Stimulated activated CD8-positive, alpha-beta memory T cell treated with anti-CD3 and anti-CD28 coated beads, Interleukin-4, amount 100 ng/mL, for 48 hours (primary cell): Measurements from ENCODE around the gene CNGA1.

Experiments used
- DNase-seq: peaks from one replicate; pipeline ENCODE4 v3.0.0-alpha.2; 2020

The CNGA1 gene

DNA sequence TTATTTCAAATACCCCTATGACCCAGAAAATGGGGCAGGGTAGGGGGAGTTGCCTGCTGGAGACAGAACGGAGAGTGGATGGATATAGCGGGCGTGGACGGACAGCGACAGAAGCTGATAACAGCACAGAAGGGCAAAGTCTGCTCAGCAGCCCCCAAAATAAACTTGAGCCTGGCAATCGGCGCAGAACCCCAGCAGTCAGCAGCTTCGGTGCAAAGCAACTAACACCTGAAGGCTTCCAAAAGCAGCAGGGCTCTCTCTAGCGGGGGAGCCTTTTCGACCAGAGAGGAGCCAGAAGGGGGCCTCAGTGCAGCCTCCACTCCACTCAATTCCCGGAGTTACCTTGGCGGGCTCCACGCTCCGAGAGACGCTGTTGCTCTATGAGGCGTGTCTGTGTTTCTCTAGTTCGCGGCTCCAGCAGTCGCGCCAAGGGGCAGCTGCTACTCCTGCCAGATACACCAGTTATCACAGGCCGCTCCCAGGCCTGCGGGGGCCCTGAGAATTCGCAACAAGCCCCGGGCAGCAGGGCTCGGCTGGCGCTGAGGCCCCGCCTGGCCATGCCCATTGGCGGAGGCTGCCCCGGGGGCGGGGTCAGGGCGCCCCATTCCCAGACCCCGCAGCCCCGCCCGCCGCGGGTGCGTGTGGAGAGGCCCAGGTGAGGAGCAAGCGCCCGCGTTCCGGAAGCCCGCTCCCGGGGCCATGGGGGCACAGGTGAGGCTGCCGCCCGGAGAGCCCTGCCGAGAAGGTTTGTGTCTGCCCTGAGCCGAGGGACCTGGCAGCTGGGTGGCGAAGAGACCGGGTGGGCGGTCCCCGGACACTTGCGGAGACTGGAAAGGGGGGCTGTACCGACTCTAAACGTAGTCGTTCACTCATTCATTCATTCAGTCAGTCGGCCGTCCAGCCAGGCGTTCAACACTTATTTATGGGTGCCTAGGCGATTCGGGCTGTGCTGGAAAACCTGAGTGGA, at the start of gene CNGA1, which contains the start of gene NIPAL1:
TSS of gene CNGA1 (minus strand) at position 541 of the 967 bp plus-strand sequence. CDS start 63,992 bp downstream, outside the sequence.
TSS of gene NIPAL1 (plus strand) at position 632 of the 967 bp plus-strand sequence. CDS start at position 700, 68 bp downstream.
- DNase-seq, result peak; percentile 79

DNA sequence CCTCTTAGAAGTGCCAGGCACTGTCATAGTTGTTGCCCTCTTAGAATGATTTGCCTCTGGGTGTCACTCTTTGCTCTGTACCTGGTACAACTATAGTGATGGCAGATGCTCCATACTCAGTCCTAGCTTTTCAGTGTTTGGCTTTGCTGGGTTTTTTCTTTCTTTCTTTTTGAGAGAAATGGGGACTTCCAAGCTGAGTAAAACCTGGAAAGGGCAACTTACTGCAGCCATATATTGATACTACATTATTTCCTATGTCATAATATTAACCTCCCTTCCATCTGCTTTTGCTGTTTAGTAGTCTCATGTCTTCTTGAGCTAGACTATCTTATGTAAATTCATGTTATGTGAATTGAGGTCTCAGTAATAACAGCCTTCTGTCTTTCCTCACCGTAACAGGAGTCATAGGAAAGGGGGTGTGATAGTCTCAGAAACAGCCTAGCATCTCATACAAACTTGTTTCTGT, 49.1 kb upstream of the CNGA1 start:
- no peak for DNase-seq

DNA sequence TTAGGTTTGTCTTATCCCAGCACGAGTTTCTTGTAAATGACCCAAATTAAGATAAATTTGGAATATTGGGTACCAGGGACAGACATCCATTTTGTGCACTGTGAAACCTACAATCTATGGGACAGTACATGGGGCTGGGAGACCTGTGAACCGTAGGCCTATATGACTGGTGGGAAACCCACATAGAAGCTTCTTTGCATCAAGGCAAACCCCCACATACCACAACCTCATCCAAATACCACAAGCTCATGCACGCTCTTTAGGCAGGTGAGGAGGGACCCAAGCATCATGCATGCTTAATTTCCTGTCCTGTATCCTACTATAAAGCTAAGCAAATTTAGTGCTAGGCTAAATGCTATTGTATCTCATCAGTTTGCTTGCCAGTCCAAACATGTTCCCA, 47.9 kb upstream of the CNGA1 start:
- DNase-seq, result no peak

DNA sequence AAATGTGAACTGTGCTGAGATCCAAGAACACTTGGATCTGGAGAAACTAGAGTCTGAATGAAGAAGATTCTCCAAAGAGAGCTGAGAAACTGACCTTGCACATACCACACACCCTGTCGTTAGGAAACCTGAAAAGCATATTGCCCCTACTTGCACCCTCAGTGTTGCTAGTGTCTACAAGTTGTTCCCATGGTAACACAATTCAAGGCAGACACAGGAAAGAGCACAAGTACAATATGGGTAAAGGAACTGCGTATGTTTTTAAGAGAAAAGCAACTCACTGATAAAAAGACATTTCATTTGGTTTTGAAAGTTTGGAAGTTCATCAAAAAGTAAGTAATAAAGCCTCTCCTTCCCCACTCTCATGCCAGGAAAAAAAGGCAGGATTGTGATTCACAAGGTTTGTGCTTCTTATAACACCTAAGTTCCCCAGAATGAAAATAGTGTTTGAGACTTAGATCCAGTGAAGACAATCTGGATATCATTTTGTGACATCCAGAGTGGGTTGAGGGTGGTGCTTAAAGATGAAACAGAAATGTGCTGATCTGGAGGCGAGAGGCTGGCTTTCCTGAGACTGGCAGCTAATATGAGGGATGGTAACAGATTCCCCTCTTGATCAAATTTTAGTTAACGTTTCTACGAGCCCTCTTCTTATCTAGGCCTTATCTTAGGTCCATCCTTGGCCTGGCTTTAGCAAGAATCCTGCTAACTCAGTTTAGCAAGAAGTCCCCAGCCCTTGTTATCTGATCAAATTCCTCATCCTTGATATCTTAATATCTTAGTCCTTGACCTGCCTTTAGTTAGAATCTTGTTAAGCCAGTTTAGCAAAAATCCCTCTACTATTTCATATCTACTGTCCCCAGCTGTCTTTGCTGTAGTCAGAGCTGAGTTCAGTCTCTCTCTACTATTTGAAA, 42.4 kb upstream of the CNGA1 start:
- DNase-seq, result no peak

DNA sequence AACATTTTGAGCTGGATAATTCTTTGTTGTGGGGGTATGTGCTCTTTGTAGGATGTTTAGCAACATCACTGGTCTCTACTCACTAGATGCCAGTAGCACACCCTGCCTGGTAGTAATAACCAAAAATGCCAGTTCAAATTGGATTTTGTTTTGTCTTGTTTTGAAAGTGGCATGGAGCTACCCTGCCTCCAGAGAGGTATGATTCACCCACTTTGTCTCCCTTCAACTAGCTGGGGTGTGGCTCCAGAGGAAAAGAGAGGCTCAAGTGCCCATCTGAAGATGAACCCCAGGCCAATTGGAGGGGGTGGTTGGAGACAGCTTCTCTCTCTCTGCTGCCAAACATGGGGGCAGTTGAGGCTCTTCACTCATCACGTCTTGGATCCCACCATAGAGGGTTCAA, 34.6 kb upstream of the CNGA1 start:
- DNase-seq, result no peak

DNA sequence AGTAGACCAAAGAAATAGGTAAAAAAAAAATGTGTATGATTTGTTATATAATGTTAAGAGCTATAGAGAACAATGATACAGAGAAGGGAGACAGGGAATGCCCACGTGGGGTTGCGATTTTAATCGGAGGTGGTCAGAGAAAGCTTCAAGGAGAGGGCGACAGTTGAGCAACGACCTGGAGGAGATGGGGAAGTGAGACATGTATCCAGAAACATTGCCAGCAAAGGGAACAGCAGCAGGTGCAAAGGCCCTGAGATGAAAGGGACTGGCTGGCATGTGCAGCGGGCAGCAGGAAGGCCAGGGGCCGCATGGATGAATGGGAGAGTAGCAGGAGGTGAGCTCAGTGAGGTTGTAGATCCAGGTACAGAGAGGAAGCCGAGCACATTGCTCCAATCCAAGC, 33.0 kb upstream of the CNGA1 start:
- DNase-seq, result no peak

DNA sequence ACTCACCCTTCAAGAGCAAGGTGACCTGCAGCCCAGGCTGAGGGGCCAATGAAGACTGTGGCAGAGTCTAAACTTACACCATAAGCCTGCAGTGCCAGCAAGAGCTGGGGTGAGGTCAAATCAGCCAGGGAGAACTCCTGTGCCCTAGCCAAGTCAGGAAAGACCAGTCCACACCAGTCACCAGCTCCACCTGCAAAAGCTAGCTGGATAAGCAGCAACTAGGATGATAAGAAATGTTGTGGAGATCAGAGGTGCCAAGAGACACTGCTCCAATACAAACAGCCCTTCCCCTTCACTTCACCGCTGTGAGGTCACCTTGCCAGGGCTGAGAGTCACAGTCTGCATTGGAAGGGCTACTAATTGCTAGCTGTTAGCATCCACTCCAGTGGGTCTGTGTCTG, 31.4 kb upstream of the CNGA1 start:
- DNase-seq, result no peak

DNA sequence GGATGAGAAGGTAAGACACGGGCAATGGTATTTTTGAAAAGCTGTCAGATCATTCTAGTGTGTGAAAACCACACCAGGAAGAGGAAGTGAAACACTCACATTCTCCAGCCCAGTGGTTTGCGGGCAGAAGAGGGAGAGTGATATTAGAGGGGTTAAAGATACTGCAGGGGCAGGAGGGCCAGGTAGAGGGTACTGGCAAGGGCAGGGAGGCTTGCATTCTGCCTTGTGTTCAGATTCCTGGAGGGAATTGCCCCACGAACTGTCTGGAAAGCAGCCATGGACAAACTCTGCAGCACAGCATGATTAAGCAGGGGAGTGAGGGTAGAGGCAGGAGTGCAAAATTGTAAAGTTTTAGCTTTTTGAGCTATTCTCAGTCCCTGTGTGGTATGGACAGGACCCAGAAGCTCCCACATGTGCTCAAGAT, 31.0 kb upstream of the CNGA1 start:
- peak; percentile 89 for DNase-seq

DNA sequence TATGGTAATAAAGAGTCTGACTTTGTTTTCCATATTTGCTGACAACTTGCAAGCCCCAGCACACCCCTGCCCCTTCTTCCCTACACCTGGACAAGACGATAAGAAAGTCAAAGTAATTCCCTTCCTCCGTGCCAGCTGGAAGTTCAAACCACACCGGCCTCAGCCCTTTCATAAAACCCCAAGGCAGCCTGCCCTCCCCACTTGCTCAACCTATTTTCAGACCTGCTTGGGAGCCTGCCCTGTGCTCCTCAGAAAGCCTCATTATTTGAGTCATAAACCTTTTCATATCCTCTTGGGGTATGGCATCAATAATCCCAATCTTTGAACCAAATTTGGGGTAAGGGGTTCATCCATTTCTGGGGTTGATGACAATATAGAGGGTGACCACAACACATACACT, 29.6 kb upstream of the CNGA1 start:
- peak; percentile 37 for DNase-seq

DNA sequence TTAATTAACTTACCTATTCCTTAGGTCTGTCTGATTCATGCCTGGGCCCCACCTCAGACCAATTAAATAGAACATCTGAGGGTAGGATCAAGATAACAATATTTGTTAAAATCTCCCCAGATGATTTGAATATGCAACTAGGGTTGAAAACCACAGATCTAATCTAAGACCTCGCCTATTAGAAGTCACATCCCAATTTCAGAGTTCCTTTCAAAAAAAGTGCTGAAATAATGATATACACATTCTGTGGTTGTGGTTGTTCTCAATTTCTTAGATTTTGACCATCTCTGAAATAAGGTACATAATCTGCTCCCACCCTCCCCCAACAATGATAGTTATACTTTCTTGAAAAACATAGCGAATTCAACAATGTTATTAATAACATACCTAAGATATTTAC, 27.8 kb upstream of the CNGA1 start:
- DNase-seq, result no peak

DNA sequence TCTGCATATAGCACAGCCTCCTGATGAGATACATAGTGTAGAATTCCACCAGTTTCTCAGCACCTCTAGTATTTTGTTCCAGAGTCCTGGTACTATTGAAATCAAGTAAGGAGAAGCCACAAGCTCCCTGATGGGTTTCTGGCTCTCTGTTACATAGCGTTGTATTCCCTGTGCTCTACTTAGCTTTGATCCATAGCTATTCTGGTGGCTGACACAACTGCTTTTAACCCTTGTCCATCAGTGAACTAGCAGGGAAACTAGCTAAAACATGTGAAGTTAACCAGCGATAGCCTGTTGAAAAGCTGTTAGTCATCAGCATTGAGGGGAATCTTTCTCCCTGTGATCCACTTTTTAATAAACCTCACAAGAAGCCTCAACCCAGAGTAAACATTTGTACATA, 27.0 kb upstream of the CNGA1 start:
- no peak for DNase-seq

DNA sequence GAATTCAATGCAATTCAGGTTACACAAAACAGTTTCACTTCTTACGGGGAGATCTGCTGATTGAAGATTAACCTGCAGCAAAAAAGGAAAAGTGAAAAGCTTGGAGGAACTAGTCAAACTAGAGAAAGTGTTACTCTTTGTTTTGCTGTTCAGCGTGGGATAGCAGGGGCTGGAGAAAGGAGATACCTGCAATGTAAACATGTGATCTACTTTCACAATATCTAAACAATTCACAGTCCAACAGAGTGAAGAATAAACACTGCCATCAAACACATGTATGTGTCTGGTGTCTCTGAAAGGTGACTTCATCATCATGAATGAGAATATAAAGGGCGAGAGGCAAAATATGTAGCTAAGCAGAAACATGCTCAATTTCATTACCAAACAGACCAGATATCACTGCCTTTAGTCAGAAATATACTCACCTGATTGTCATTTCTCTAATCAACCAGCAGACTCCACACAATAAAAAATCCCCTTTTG, 26.5 kb upstream of the CNGA1 start:
- DNase-seq, result no peak

DNA sequence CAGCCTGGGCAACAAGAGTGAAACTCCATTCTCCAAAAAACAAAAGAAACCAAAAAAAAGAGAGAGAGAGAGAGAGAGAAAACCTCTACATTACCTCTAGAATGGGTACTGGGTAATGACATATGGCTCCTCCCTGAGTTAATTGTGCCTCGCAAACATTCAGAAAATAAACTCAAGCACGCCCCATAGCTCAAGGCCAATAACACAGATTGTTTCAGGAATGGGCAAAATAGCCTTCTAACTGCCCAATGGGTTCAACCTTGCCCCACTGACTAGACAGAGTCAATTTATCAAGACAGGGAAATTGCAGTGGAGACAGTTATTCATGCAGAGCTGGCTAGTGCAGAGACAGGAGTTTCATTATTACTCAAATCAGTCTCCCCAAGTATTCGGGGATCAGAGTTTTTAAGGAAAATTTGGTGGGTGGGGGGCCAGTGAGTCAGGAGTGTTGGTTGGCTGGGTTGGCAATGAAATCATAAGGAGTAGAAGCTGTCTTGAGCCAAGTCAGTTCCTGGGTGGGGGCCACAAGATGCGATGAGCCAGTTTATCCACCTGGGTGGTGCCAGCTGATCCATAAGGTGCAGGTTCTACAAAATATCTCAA, 25.2 kb upstream of the CNGA1 start:
- DNase-seq, result peak; percentile 50

DNA sequence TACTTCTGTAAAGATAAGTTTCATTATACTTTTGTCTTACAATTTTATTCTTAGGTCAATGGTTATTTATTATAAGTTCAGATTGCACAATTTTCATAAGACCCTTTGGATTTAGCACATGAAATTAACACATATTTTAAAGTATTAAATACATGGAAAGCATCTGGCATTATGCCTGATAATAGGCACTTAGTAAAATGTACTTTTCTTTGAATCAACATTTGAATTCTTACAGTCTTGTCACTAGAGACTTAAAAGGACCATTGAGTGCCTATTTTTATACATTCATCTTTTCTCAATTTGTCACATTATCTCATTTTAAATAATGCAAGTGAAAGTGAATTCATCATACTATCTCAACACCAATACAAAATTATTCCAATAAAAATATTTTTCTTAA, 23.1 kb upstream of the CNGA1 start:
- DNase-seq, result no peak

DNA sequence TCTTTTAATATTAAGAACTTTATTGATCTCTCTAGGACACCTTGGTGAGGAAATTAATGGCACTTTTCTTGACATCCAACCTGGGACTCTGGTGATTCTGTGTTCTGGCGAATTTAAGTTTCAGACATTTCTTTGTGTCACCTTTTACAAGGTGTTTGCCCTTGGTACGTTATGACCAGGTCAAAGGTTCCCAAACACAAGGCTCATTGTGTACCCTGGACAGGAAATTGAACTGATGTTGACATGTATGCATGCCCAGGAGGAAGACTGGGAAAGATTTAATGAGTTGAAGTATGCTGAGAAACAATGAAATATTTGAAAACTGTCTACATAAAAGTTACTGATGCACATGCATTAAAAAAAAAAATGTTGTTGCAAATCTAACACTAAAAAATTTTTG, 22.2 kb upstream of the CNGA1 start:
- no peak for DNase-seq

DNA sequence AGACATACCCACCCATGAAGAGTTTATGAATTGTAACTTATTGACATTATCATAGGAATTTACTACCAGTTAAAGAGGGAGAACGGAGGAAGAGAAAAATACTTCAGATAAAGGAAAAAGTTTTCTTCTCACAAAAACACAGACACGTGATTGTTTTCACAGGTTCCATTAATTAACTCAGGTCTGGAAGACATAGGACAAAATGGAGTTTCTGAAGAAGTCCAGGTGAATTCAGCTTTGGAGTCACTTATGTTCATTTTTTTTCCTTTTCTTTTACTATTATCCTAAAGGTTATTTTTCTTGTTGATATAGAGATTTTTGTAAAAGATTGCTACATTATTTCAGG, 20.6 kb upstream of the CNGA1 start:
- no peak for DNase-seq

DNA sequence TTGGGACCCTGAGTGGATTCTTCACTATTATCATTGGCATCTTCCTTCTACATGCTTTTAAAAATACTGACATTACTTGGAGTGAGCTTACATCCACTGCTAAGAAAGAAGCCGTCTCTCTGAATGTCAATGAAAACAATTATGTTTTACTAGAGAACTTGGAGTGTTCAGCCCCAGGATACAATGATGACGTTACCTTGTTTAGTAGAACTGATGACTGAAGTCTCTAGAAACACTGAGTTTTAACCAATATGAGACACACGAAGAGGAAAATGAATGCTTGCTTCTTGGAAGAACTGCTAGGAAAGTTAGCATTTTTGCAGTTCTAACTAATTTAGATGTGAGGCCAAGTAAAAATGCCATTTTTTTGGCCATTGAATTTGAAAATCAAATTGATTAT, 19.5 kb upstream of the CNGA1 start:
- no peak for DNase-seq

DNA sequence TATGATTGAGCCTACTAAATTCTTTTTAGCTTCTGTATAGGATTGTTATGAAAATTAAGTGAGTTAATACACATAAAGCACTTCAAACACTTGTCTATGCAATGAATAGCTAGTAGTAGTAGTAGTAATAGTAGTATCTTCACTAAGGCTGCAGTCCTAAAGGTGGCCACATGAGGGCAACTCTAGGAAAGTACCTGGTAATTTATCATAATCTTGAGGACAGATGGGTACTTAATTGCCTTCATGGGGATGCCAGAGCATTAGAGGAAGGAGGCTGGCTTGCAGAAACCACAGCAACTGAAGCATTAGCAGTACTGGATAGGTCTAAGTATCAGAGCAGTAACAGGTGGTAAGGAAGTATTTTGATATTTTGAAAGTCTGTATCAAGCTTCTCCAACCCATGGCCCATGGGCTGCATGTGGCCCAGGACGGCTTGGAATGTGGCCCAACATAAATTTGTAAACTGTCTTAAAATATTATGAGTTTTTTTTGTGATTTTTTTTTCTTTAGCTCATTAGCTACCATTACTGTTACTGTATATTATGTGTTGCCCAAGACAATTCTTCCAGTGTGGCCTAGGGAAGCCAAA, 17.4 kb upstream of the CNGA1 start:
- peak; percentile 76 for DNase-seq

DNA sequence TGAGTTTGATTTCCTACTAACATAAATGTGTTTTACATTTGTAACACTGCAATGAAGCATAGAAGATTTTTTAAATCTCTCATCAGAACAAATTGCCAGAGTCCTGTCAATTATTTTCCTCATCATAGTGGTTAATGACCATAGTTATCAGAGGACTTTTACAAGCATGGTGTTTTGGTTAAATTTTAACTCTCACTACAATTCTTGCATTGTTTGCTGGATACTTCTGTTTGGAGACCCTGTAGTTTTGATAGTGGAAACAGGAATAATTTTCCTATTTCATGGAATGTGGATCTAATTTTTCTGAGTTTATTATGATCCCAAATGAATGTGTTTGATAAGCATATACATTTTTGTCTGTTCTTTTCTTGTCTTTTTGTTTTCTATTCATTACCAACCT, 16.9 kb upstream of the CNGA1 start:
- no peak for DNase-seq

DNA sequence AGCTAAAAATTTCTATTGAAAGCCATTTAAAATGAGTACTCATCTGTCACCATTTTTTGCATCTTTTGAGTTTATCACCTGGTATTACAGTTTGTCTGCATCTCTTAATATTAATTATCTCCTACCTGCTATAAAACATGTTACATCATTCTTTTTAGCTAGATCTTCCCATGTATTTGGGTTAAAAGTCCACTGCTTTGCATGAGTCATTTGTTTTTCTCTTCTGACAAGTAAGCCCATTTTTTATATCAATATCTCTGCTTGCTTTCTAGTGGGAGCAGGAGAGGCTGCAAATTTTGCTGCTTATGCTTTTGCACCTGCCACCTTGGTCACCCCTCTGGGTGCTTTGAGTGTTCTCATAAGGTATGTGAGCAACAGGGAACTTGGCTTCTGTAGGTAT, 16.2 kb upstream of the CNGA1 start:
- no peak for DNase-seq

DNA sequence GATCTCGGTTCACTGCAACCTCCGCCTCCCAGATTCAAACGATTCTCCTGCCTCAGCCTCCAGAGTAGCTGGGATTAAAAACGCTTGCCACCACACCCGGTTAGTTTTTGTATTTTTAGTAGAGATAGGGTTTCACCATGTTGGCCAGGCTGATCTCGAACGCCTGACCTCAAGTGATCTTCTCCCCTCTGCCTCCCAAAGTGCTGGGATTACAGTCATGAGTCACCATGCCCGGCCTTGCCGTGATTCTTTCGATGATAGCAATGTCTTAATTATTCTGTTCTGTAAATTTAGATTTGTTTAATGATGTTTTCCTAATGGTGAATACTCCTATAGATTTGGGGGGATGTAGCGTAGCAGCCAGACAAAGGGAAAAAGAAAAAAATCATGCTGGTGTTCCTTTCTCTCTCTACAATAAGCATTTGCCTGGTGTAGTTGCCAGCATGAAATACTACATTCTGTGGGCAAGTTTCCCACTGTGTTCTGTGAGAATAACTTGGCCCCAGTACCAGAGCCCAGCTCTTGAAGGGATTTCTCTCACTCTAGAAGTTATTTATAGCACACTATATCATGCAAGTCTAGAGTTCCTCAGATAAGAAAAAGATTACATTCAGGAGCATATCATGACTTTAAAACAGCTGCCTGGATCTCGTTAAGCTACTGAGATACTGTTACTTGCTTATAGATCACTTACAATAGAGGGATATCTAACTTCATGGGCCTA, 15.5 kb upstream of the CNGA1 start:
- DNase-seq, result no peak

DNA sequence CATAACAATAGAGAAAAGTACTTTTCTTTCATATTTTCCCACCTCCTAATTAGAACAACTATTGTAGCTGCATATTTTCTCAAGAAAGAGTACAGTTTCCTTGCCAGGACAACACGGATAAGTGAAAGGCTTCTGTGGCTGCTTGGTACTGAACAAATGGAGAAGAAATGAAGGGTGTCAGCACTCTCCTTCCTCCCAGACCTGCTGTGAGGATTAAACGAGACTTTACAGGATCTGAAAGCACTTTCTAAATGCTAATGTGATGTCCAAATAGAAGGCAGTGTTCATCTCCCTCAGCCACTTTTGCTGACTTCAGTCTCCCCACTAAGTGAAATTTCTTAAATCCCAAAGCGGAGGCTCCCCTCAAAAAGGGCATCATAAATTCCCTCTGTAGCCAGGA, 14.0 kb upstream of the CNGA1 start:
- DNase-seq, result no peak
